COLO668 (cell line): ENCODE data around the gene EDA.
"Not testable (repeated sequence)": the region's sequence is repeated elsewhere in the genome, so short reads cannot be mapped to it uniquely, and the experiment has no call there.

ENCODE experiments used
- DNase-seq: peaks from one replicate; lab custom pipeline; 2025; ENCODE audit not compliant: unreplicated experiment; lab: John Stamatoyannopoulos, UW

EDA gene

DNA sequence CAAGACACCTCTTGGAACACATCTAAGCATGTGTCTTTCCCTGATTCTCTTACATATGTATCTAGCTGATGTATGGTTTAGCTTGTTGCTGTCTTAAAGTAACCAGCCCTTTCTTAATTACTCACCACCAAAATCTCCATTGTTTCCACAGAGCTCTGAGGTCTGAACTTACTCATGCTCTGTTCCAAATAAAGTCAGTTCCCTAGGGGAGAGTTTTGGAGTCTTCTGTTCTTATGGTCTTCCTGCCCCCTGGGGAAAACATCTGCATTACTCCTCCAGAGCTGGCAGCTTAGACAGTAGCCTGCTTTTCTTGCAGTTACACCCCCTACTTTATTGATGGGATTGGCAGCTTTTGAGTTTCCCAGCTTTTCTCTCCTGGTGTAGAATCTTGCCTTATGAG lies 125.8 kb downstream of the EDA start:
- DNase-seq, result no peak

DNA sequence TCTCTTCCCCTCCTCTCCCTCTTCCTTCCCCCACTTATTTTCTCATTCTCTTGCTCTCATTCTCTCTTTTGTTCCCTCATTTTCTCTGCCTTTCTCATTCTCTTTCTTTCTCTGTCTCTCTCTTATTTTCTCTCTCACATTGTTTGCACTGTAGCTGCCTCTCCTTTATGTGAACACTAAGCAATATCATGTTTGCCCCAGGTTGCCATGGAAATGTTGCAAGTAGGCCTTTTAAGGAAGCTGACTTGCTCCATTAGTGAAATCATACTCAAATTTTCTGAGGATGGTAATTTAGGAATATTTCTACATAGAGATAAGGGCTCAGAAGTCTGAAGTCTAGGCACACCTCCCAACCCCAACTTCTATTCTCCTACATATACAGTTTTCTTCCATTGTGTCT lies 130.1 kb downstream of the EDA start:
- DNase-seq, result no peak

DNA sequence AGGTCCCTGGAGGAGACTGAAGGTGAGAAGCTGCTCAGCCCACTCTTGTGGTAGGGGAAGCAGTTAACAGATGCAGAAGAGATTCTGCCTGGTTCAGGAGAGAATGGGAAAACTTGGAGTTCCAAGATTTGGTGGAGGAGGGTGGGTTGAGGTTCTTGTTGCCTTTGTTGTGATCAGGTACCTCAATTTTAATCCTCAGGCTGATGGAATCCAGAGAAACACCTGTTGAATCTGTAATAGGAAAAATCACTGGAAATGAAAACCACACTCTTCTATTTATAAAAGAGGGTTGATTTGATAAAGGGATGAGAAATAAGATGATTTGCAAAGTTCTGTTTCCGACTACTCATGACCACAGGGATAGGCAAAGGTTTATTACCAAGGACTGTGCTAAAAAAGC lies 132.1 kb downstream of the EDA start:
- DNase-seq, result no peak

DNA sequence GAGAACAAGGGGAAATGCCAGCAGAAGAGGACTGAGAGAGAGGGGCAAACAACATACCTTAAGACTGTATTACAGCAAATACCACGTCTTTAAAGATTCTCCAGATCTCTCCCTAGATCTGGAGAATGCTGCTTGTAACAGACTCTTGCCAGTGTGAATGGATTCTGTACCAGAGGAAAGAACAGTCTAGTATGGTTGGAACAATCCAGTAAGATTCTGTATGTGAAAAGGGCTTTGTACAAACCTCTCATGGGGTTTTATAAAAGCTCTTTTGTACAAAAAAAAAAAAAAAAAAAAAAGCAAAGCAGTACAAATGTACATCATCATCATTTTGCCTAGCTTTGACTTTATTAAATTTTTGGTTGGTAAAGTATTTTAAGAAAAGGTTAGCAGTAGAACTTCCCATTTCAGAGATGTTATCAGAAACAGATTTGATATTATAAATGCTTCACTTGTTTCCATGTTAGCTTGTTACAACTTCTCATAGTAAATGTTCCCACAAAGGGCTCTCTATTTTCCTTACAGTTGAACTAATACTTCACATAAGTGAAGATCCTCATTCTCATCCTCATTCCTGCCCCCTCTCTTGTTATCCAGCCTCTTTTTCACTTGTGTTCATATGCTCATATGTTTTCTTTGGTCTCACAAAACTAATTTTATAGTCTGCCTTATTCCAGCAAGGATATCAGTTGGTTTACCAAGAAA lies 144.2 kb downstream of the EDA start:
- DNase-seq, result no peak

DNA sequence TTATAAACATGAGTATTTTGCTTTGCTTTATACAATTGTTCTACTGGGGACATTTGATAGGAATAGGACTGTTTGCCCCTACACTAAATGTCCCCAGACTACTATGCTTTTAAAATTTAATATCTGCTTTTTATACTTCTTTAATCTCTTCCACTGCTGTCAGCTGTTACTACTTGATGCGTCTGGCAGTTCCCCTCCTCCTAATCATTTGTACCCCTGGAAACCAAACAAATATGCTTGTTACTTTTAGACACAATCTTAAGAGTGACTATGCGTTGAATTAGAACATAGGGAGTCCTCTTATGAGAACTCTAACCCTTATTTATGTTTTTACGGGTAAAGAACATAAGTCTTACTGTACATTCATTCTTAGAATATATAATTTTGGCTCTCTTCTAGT lies 145.7 kb downstream of the EDA start:
- no peak for DNase-seq

DNA sequence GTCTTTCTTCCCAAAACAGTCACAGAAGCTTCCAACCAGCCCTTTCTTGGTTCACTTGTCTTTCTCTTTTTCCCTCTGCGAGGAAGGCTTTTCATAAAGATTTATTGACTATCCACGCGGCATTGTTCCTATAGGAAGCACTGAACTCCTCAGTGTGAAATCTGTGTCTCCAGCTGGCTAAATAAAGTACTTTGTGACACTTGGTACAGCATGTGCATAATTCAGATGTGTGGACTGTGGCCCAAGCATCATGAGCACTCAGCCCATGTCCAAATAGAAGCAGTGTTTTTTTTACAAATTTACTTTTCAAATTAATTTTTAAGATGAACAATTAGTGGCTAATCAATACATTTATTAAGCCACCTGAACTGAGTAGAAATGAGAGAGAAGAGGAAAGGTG lies 146.4 kb downstream of the EDA start:
- DNase-seq, result no peak

DNA sequence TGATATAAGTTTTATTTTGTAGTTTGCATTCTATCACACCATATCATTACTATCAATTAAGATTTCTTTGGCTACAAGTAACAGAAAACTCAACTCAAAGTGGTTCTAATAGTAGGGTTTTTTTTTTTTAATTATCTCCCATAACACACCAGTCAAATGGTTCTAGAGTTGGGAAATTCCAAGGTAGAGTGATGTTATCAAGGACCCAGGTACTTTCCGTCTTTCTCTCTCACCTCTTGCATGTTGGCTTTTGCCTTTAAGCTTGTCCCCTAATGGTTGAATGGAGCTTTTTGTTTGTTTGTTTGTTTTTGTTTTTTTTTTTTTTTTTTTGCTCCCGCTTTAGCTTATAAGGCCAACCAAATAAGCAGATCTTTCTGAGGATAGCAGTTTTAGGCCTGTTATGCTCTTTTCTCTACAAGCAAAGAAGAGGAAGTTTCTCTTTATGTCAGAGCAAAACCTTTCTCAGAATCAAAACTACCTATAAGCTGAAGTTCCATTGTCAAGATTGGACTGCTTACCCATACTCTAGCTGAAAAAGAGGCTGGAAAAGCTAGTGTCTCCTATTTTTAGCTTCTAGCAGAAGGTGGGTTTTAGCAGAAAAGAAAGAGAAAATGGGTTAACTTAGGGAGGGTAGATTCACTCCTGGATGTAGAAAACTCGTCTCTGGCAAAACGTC lies 177.5 kb downstream of the EDA start:
- no peak for DNase-seq

DNA sequence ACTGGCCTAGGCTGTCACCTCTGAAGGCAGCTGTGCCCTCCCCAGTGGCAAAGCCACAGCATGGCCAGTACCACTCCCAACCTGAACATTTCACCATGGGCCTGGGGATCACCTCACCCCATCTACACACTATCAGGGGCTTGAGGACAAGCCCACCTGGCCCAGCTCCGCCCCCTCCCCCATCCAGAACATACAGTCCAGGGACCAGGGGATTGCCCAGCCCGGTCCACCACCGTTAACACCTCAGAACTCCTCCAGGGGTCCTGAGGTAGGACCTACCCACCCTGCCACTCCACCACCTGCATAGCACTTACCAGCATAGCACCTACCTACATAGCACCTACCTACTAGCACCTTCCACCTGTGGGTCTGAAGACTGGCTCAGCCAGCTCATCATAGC lies 179.8 kb downstream of the EDA start:
- no peak for DNase-seq

DNA sequence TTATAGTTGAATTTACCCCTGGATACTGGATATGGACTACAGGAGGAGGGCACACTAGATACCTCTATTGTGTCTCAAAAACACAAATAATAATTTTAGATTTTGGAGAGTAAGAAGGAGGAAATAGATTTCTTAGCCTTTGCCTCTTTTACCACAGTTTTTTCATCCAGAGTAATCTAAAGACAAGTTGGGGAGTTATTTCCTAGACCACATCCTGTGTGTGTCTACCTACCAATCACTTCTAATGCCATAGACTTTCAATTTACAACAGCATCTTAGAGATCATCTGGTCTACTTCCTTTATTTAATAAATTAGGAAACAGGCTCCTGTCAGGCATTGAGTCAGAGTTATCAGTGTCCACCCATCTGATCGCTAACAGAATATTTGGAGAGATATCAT lies 191.5 kb downstream of the EDA start:
- no peak for DNase-seq

DNA sequence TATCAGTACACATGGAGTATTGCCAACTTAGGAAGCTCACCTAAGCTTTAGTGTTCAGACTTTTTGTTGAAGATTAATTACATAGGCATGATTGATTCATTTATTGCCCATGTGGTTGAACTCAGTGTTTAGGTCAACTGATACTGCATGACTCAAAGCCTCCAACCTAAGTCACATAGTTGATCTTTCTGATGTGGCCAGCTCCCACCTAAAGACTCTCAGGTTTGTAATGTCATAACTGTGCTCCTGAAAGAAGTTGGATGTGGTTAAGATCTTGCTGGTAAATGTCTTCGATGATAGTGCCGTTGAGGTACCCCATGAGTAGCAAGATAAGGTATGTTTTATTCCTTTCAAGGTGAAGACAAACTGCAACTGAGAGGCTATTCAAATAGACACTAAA lies 192.5 kb downstream of the EDA start:
- DNase-seq, result no peak

DNA sequence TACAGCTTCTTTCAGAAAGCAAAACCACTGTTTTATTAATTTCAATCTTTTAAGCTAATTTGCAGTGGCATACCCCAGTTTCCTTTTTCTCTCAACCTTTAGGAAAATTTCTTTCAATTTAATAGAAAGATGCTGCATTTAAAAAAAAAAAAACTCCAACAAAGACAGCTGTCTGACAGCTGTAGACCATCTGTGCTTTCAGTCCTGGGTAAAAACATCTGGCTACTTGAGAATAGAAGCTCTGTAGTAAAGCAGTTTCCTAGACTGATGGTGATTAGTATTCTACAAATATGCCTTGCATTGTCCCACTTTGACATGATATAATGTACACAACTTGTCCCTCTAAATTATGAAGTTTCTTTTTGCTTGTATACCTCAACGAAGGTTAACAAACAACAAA lies 197.8 kb downstream of the EDA start:
- no peak for DNase-seq

DNA sequence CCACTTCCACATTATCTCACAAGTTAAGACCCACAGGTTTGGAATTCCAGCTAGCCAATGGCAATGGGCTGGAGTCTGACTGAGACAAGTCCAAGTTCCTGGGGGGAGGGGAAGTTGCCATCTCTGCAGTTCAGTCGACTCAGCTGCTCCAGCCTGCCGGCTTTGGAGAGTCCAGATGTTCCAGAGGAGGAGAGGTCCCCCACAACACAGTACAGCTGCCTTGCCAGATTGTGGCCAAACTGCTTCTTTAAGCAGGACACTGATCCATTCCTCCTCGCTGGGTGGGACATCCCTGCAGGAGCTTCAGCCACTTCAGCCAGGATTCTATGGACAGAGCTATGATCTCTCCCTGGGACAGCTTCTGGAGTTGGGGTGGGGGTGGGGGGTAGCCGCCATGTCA lies 199.2 kb downstream of the EDA start:
- no peak for DNase-seq

DNA sequence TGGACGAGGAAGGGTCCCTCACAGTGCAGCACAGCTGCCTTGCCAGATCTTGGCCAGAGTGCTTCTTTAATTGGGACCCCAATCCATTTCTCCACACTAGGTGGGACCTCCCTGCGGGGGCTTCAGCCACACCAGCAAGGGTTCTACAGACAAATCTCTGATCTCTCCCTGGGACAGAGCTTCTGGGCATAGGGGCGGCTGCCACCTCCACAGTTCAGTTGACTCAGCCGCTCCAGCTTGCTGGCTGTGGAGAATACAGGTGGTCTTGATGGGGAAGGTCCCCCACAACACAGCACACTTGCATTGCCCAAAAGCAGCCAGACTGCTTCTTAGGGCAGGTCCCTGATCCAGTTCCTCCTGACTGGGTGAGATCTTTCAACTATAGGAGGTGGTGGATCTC lies 199.6 kb downstream of the EDA start:
- no peak for DNase-seq

DNA sequence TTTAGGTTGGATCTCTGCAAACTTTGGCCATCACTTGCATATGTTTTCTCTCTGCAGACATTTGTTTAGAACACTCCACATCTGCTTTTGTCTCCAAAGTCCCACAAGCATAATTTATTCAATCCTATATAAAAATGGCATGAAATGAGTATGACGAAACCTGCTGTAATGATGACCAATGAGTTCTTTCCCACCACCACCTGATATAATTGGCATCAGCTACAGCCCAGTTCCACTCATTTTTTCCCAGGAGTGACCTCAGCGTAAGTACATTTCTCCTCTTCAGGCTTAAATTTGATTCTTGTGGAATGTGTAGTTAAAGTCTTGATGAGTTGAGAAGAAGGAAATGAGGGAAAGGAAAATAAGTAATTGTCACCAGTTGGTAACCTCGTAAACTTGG lies 228.7 kb downstream of the EDA start:
- no peak for DNase-seq

DNA sequence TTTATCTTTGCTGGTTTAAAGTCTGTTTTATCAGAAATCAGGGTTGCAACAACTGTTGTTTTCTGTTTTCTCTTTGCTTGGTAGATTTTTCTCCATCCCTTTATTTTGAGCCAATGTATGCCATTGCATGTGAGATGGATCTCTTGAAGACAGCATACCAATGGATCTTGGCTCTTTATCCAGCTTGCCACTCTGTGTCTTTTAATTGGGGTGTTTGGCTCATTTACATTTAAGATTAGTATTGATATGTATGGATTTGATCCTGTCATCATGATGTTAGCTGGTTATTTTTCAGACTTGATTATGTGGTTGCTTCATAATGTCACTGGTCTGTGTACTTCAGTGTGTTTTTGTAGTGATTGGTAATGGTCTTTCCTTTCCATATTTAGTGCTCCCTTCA lies 244.1 kb downstream of the EDA start:
- DNase-seq, result not testable (repeated sequence)

DNA sequence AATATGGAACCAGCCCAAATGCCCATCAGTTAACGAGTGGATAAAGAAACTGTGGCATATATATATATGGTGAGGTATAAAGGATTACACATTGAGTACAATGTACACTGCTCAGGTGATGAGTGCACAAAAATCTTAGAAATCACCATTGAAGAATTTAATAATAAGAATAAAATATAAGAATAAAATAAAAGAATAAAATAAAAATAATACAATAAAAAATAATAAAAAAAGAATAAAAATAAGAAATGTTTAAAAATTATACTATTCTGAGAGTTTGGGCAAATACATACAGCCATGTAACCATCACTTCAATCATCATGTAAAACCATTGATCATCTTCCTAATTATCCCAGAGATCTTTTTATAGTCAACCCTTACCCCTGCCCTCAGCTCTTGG lies 260.3 kb downstream of the EDA start:
- no peak for DNase-seq

DNA sequence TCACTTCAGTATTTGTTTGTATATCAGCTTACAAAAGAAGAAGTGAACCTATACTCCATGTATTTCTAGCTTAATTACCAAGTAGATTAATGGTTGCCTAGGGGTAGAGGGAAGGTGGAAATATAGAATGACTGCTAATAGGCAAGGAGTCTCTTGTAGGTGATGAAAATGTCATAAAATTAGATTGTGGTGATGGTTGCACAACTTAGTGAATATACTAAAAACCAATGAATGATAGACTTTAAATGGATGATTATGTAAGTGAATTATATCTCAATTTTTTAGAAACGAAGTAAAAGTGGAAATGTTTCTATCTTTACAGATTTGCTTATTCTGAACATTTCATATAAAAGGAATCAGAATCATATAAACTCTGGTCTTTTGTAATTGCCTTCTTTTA lies 268.3 kb downstream of the EDA start:
- no peak for DNase-seq

DNA sequence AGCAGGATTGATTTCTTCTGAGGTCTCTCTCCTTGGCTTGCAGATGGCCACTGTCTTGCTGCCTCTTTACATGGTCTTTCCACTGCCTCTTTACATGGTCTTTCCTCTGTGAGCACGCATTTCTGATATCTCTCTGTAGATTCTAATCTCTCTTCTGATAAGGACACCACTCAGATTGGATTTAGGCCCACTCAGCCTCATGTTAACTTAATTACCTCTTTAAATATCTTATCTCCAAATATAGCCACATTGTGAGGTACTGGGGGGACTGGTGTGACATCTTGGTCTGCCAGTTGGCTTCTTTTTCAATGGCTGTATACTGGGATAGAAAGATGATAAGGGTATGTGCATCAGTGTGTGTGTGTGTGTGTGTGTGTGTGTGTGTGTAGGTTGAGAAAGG lies 280.1 kb downstream of the EDA start:
- DNase-seq, result no peak

DNA sequence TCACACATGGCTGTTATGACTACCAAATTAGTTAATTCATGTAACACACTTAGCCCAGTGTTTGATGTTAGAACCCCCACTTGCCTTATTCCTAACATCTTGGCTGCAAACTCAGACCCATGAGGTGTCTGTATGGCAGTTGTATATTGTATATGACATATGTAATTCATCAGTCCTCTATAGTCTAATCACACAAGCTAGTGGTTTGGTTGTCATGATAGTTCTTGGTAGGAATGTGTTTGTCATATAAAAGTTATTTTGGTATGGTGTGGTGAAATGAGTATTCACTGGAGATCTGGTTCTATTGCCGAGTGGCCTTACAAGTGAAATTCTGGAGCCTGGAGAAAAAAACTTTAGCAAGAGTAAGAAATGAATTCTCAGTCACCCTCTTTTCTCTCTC lies 284.6 kb downstream of the EDA start:
- DNase-seq, result no peak

DNA sequence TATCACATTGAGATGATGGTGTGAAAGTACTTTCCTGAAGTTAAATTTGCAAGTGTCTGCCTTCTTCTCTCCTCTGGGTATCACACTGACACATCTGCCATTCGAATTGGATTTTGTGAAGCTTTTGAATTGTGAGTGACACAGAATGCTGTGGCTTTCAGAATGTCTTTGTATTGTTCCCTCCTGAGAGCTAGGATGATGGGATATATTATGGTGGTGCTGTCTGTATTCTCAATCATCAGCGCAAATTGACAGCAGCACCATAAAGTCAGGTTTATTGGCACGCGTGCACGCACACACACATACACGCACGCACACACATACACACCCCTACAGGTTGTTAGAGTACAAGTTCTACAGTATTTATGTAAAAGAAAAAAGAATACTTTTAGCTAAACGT lies 290.5 kb downstream of the EDA start:
- no peak for DNase-seq

DNA sequence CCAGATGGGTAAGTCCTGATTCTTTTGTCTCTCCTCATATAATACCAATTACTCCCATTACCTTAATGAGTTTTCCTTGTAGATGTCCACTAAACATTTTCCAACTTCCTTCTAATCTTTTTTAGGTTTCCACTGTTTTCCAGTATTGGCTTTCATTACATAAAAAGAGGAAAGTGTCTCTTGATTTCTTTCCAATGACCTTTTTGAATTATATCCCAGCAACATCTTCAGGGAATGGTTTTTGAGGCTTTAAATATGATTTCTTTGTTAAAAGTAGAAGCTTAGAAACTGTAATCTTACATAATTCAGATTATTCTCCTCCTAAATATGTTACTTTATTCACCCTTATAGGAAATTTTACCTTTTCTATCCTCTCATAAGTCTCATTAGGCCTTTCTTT lies 298.9 kb downstream of the EDA start:
- DNase-seq, result no peak

DNA sequence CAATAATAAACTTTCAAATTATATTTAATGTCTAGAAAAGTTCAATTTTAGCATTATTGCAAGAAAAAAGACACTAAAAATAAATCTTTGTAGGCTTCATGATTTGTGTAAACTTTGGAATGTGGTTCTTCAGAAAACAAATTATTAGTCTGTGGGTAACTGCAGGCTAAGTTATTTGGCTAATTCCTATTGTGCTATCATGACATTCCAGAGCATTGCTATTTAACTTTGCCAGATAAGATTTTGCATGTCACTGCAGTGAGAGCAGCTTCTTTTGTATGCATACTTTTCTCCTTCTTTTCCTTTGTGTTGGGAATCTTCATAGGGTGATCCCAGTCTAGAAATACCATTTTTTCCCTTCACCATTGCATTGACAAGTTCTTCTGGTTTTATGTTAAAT lies 303.8 kb downstream of the EDA start:
- no peak for DNase-seq

DNA sequence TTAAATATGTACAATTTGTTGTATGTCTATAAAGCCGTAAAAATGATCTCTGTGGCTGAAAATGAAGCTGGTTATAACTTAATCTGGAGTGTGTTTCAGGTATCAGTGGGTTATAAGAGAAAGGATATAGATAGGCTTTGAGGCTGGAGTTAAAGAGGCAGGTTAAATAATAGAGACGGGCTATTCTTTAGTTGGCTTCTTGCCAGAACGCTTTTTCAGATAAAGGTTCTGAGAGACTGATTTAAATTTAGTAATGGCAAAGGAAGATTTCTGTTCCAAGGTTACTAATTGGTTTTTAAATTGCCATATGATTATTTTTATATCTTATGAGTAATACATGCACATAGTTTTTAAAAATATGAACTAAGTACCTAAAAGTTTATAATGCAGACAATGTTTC lies 316.4 kb downstream of the EDA start:
- DNase-seq, result no peak
